SK-N-SH treated with all-trans-retinoic acid at 6 μM for 48 hours (cell line): ENCODE results near the gene SOHLH1.

Experiments used
- ARNTL ChIP-seq: fragments of 450-650 bp; formaldehyde crosslinking; IDR thresholded peaks from 2 replicates; pipeline ENCODE4 v1.5.0; 2020; ENCODE audit warnings: low read depth, mild to moderate bottlenecking, moderate library complexity, borderline replicate concordance
- BACH2 ChIP-seq: fragments of 250-450 bp; sonication (Bioruptor Pico); IDR thresholded peaks from 2 replicates; pipeline ENCODE4 v1.9.0; 2021; ENCODE audit warnings: mild to moderate bottlenecking, borderline replicate concordance
- CREB5 ChIP-seq: fragments of 250-450 bp; sonication (Bioruptor Pico); IDR thresholded peaks from 2 replicates; pipeline ENCODE4 v1.5.1; 2020; ENCODE audit warnings: low read depth, mild to moderate bottlenecking, moderate library complexity
- ESRRG ChIP-seq: fragments of 250-450 bp; sonication (Bioruptor Pico); IDR thresholded peaks from 2 replicates; pipeline ENCODE4 v1.6.1; 2021; ENCODE audit warnings: mild to moderate bottlenecking
- ISL1 ChIP-seq: fragments of 250-450 bp; sonication (Bioruptor Pico); IDR thresholded peaks from 2 replicates; pipeline ENCODE4 v2.1.2; 2022; ENCODE audit warnings: mild to moderate bottlenecking, moderate library complexity
- PATZ1 ChIP-seq: fragments of 250-450 bp; sonication (Bioruptor Pico); IDR thresholded peaks from 2 replicates; pipeline ENCODE4 v1.8.0; 2020; ENCODE audit warnings: mild to moderate bottlenecking, moderate library complexity, borderline replicate concordance
- POU6F1 ChIP-seq: fragments of 250-450 bp; sonication (Bioruptor Pico); IDR thresholded peaks from 2 replicates; pipeline ENCODE4 v1.8.0; 2021; ENCODE audit warnings: low read depth, mild to moderate bottlenecking, moderate library complexity, borderline replicate concordance
- PPARA ChIP-seq: fragments of 250-450 bp; sonication (Bioruptor Pico); IDR thresholded peaks from 2 replicates; pipeline ENCODE4 v1.5.0; 2020; ENCODE audit warnings: mild to moderate bottlenecking, borderline replicate concordance
- RARB ChIP-seq: fragments of 250-450 bp; sonication (Bioruptor Pico); IDR thresholded peaks from 2 replicates; pipeline ENCODE4 v1.8.0; 2021; ENCODE audit warnings: mild to moderate bottlenecking, moderate library complexity
- SNAI2 ChIP-seq: fragments of 250-450 bp; sonication (Bioruptor Pico); IDR thresholded peaks from 2 replicates; pipeline ENCODE4 v1.5.0; 2020; ENCODE audit warnings: mild to moderate bottlenecking, moderate library complexity
- TOX ChIP-seq: fragments of 250-450 bp; sonication (Bioruptor Pico); IDR thresholded peaks from 2 replicates; pipeline ENCODE4 v1.8.0; 2021; ENCODE audit warnings: mild to moderate bottlenecking, moderate library complexity, borderline replicate concordance
- ZFP30 ChIP-seq: fragments of 450-650 bp; formaldehyde crosslinking; IDR thresholded peaks from 2 replicates; pipeline ENCODE4 v1.5.0; 2022; ENCODE audit warnings: mild to moderate bottlenecking, moderate library complexity
- ZNF70 ChIP-seq: fragments of 450-650 bp; formaldehyde crosslinking; IDR thresholded peaks from 2 replicates; pipeline ENCODE4 v1.5.0; 2020; ENCODE audit warnings: mild to moderate bottlenecking, moderate library complexity

GRCh38 chr9:135664801-135665794 lies 34.2 kb downstream of the SOHLH1 start:
- TF ChIP-seq ESRRG (CRISPR knock-in tag), result no peak
- TF ChIP-seq ZFP30 (CRISPR knock-in tag), result no peak
- no peak for TF ChIP-seq PATZ1
- no peak for TF ChIP-seq ARNTL (CRISPR knock-in tag)
- TF ChIP-seq RARB (CRISPR knock-in tag), result no peak
- no peak for TF ChIP-seq ISL1 (CRISPR knock-in tag)
- TF ChIP-seq TOX (CRISPR knock-in tag), result no peak
- TF ChIP-seq CREB5 (CRISPR knock-in tag), result no peak
- TF ChIP-seq POU6F1 (CRISPR knock-in tag), result no peak
- no peak for TF ChIP-seq PPARA (CRISPR knock-in tag)
- TF ChIP-seq BACH2 (CRISPR knock-in tag), result no peak
- no peak for TF ChIP-seq ZNF70 (CRISPR knock-in tag)
- TF ChIP-seq SNAI2, result no peak
